GM23338 (cell line): ENCODE results near the gene GRM5.
A peak's percentile ranks its signal among the peaks of the same experiment; 100 is the strongest.

Experiments used
- CREB1 ChIP-seq: fragments of 250-450 bp; sonication (Bioruptor Pico); IDR thresholded peaks from 2 replicates; pipeline ENCODE4 v1.5.0; 2020; ENCODE audit warnings: low read depth, mild to moderate bottlenecking, moderate library complexity
- EZH2 ChIP-seq: fragments of 200-600 bp; sonication (generic); IDR thresholded peaks from one replicate; pipeline ENCODE4 v1.8.0; 2017; ENCODE audit warnings: antibody characterized with exemption, mild to moderate bottlenecking, low read depth; ENCODE audit not compliant: unreplicated experiment
- EZH2phosphoT487 ChIP-seq: fragments of 200-600 bp; sonication (generic); IDR thresholded peaks from one replicate; pipeline ENCODE4 v1.8.1; 2018; ENCODE audit warnings: antibody characterized with exemption; ENCODE audit not compliant: unreplicated experiment
- JUNB ChIP-seq: IDR thresholded peaks from one replicate; pipeline ENCODE4 v1.6.1; 2016; ENCODE audit warnings: antibody characterized with exemption; ENCODE audit not compliant: unreplicated experiment
- NANOG ChIP-seq: IDR thresholded peaks from 2 replicates; pipeline ENCODE4 v1.6.1; 2016; ENCODE audit warnings: antibody characterized with exemption, borderline replicate concordance
- POLR2AphosphoS5 ChIP-seq: IDR thresholded peaks from 2 replicates; pipeline ENCODE4 v1.6.1; 2016; ENCODE audit warnings: antibody characterized with exemption, low read depth
- STAT1 ChIP-seq: IDR thresholded peaks from one replicate; pipeline ENCODE4 v1.6.1; 2016; ENCODE audit warnings: antibody characterized with exemption; ENCODE audit not compliant: unreplicated experiment
- TF ChIP-seq, protein P1 (sequence below), 2 experiments: fragments of 200-600 bp in 1 of 2; sonication (generic) in 1 of 2; conservative IDR thresholded peaks; 2 replicates each; pipeline versions ENCODE4 v1.5.1 to v1.6.1; 2016 to 2017; ENCODE audit warnings: antibody characterized with exemption in 2 of 2, low read depth in 2 of 2, mild to moderate bottlenecking in 2 of 2, moderate library complexity in 1 of 2
- TF ChIP-seq, protein P2 (sequence below): IDR thresholded peaks from one replicate; pipeline ENCODE4 v1.6.1; 2018; ENCODE audit warnings: antibody characterized with exemption; ENCODE audit not compliant: unreplicated experiment

DNA sequence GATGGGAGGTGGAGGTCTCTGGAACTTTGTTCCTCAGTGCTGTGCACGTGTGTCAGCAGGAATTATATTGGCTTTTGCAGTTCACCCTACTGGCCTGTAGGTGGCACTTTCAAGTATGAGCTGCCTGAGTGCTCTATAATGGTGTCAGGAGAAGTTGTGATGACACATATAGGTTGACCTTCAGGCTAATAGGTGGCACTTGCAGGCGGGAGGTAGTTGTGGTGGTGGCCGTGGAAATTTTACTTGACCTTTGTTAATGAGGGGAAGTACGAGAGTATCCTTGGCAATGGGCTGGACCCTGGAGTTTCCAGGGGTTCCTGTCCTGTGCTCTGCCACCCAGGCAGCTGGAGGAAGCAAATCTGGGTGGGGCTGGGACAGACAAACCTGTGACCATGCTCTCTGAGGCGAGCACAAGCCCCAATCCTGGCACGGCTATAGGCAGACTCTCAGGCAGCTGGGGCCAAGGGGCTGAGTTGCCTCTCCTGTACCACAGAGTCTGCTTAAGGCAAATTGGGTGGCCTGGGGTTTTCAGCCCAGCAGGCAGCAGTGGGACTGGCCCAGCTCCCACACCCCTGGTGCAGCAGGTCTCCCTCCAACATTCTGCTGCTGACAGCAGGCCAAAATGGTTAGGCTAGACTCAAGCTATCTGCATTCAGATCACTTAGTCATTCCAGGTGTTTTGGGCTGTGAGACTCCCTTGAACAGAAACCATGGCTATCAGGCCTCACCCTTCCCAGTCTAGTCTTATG lies 580.7 kb downstream of the GRM5 start:
- TF ChIP-seq STAT1 (no peak), EZH2 (no peak), POLR2AphosphoS5 (no peak), JUNB (no peak), CREB1 (CRISPR knock-in tag) (no peak), EZH2phosphoT487 (no peak), NANOG (no peak)
- TF ChIP-seq, protein P1, sequence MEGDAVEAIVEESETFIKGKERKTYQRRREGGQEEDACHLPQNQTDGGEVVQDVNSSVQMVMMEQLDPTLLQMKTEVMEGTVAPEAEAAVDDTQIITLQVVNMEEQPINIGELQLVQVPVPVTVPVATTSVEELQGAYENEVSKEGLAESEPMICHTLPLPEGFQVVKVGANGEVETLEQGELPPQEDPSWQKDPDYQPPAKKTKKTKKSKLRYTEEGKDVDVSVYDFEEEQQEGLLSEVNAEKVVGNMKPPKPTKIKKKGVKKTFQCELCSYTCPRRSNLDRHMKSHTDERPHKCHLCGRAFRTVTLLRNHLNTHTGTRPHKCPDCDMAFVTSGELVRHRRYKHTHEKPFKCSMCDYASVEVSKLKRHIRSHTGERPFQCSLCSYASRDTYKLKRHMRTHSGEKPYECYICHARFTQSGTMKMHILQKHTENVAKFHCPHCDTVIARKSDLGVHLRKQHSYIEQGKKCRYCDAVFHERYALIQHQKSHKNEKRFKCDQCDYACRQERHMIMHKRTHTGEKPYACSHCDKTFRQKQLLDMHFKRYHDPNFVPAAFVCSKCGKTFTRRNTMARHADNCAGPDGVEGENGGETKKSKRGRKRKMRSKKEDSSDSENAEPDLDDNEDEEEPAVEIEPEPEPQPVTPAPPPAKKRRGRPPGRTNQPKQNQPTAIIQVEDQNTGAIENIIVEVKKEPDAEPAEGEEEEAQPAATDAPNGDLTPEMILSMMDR (conservative IDR thresholded peaks at IDR 0.05; ENCODE audit: low read depth in 2 of 2): peak; percentile 77 to 78
- TF ChIP-seq, protein P2, sequence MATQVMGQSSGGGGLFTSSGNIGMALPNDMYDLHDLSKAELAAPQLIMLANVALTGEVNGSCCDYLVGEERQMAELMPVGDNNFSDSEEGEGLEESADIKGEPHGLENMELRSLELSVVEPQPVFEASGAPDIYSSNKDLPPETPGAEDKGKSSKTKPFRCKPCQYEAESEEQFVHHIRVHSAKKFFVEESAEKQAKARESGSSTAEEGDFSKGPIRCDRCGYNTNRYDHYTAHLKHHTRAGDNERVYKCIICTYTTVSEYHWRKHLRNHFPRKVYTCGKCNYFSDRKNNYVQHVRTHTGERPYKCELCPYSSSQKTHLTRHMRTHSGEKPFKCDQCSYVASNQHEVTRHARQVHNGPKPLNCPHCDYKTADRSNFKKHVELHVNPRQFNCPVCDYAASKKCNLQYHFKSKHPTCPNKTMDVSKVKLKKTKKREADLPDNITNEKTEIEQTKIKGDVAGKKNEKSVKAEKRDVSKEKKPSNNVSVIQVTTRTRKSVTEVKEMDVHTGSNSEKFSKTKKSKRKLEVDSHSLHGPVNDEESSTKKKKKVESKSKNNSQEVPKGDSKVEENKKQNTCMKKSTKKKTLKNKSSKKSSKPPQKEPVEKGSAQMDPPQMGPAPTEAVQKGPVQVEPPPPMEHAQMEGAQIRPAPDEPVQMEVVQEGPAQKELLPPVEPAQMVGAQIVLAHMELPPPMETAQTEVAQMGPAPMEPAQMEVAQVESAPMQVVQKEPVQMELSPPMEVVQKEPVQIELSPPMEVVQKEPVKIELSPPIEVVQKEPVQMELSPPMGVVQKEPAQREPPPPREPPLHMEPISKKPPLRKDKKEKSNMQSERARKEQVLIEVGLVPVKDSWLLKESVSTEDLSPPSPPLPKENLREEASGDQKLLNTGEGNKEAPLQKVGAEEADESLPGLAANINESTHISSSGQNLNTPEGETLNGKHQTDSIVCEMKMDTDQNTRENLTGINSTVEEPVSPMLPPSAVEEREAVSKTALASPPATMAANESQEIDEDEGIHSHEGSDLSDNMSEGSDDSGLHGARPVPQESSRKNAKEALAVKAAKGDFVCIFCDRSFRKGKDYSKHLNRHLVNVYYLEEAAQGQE: no peak
